OCI-LY3 (cell line): ENCODE measurements around the gene ZEB1.
A peak's percentile ranks its signal among the peaks of the same experiment; 100 is the strongest.

Experiments used
- H2AFZ ChIP-seq: fragments of 200-600, 300-600 bp; shearing (Covaris generic); 2 replicates; pipeline ENCODE4 v1.6.0; 2014; ENCODE audit warnings: antibody characterized with exemption, low read depth, low read length
- H3K27ac ChIP-seq: fragments of 200-600, 300-600 bp; sonication (generic); 2 replicates; pipeline ENCODE4 v1.5.1; 2014; ENCODE audit warnings: mild to moderate bottlenecking, low read length, moderate library complexity, mixed read lengths
- H3K27me3 ChIP-seq: fragments of 200-600, 300-600 bp; sonication (generic); 2 replicates; pipeline ENCODE4 v1.6.1; 2014; ENCODE audit warnings: low read depth, low read length, mixed read lengths
- H3K36me3 ChIP-seq: fragments of 200-600, 300-600 bp; sonication (generic); replicated peaks from 2 replicates; pipeline ENCODE3; 2014; ENCODE audit warnings: low read depth, low read length, mixed read lengths
- H3K4me1 ChIP-seq: fragments of 300-600, 200-600 bp; sonication (generic); 2 replicates; pipeline ENCODE4 v1.6.1; 2014; ENCODE audit warnings: low read length, mixed read lengths
- H3K4me2 ChIP-seq: fragments of 200-600, 300-600 bp; sonication (generic); 2 replicates; pipeline ENCODE4 v1.6.1; 2014; ENCODE audit warnings: low read length, mixed read lengths
- H3K4me3 ChIP-seq: fragments of 300-600, 200-600 bp; sonication (generic); 2 replicates; pipeline ENCODE4 v1.5.1; 2014; ENCODE audit warnings: antibody characterized with exemption, mild to moderate bottlenecking, low read length, moderate library complexity
- H3K79me2 ChIP-seq: fragments of 300-600, 200-600 bp; shearing (Covaris generic); 2 replicates; pipeline ENCODE4 v1.6.1; 2014; ENCODE audit warnings: mild to moderate bottlenecking, low read length, mixed read lengths
- H3K9ac ChIP-seq: fragments of 300-600, 200-600 bp; shearing (Covaris generic); 2 replicates; pipeline ENCODE4 v1.6.0; 2014; ENCODE audit warnings: mild to moderate bottlenecking, low read length, moderate library complexity
- H3K9me3 ChIP-seq: fragments of 200-600, 300-600 bp; shearing (Covaris generic); 2 replicates; pipeline ENCODE4 v1.6.1; 2014; ENCODE audit warnings: low read length, mixed read lengths; ENCODE audit not compliant: insufficient read depth
- H4K20me1 ChIP-seq: fragments of 200-600, 300-600 bp; sonication (generic); 2 replicates; pipeline ENCODE4 v1.6.1; 2016; ENCODE audit warnings: low read length, mixed read lengths; ENCODE audit not compliant: insufficient read depth
- EZH2phosphoT487 ChIP-seq: fragments of 200-600 bp; shearing (Covaris generic); IDR thresholded peaks from 2 replicates; pipeline ENCODE4 v1.6.1; 2018; ENCODE audit warnings: antibody characterized with exemption, mixed run types, low read depth
- TF ChIP-seq, protein P1 (sequence below): fragments of 200-600, 300-600 bp; sonication (generic); IDR thresholded peaks from 2 replicates; pipeline ENCODE4 v1.5.1; 2014; ENCODE audit warnings: antibody characterized with exemption, low read length, low read depth

Gene ZEB1

DNA sequence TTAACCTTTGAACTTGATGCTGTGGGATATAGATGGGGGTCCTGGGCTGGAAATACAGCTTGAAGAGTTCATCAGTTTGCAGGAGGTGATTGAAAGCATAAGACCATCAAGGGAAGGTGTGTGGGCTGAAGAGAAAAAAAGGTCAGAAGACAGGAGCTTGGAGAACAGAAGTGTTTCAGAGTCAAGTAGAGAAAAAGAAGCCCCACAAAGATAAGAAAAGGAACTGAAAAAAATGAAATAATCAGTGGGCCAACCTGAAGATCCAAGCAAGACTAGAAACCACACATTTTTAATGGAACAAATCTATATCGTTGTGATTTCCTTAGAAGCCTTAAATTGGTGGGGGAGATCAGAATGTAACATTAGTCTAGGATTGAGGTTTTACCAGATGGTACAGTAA, 22.5 kb downstream of the ZEB1 start:
- H3K79me2 ChIP-seq: peaks cover 99% of the 10 kb centered on the region
- peaks cover 85% of the 10 kb centered on the region for H4K20me1 ChIP-seq
- peaks cover 61% of the 10 kb centered on the region for H3K4me1 ChIP-seq
- H3K4me3 ChIP-seq: peak overlapping the region; percentile 20; the same call in 1 of the 2 replicates
- H3K9me3 ChIP-seq: no peaks in the 10 kb centered on the region
- no peaks in the 10 kb centered on the region for H3K36me3 ChIP-seq
- TF ChIP-seq EZH2phosphoT487: no peak
- TF ChIP-seq, protein P1, sequence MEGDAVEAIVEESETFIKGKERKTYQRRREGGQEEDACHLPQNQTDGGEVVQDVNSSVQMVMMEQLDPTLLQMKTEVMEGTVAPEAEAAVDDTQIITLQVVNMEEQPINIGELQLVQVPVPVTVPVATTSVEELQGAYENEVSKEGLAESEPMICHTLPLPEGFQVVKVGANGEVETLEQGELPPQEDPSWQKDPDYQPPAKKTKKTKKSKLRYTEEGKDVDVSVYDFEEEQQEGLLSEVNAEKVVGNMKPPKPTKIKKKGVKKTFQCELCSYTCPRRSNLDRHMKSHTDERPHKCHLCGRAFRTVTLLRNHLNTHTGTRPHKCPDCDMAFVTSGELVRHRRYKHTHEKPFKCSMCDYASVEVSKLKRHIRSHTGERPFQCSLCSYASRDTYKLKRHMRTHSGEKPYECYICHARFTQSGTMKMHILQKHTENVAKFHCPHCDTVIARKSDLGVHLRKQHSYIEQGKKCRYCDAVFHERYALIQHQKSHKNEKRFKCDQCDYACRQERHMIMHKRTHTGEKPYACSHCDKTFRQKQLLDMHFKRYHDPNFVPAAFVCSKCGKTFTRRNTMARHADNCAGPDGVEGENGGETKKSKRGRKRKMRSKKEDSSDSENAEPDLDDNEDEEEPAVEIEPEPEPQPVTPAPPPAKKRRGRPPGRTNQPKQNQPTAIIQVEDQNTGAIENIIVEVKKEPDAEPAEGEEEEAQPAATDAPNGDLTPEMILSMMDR: no peak
- H3K27me3 ChIP-seq: no peaks in the 10 kb centered on the region
- peak overlapping the region; percentile 33; the same call in 1 of the 2 replicates for H3K27ac ChIP-seq
- H2AFZ ChIP-seq: no peak overlapping the region
- H3K9ac ChIP-seq: no peak overlapping the region
- H3K4me2 ChIP-seq: peak overlapping the region; percentile 67

DNA sequence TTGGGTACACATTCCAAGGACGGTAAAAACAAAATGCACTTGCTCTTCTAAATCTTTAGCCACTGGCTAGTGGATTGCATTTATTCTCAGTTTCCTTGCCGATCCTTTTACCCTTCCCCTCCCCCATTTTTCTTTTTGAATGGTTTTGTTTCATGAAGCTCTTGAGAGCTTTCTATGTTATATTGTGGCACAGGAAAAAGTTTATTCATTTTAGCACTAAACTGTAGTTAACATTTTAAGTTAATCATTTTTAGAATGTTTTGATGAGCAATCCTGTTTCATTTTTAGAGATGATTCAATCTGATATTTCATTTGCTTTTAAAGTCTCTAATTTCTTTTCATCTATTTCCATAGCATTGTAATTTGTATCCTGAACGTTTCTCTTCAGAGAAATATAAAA, 24.0 kb downstream of the ZEB1 start:
- no peak for TF ChIP-seq EZH2phosphoT487
- TF ChIP-seq, protein P1: no peak
- peaks cover 100% of the 10 kb centered on the region for H3K79me2 ChIP-seq
- H3K27ac ChIP-seq: peak overlapping the region; percentile 3; the same call in 1 of the 2 replicates
- H3K4me2 ChIP-seq: peak overlapping the region; percentile 67
- H3K9me3 ChIP-seq: no peaks in the 10 kb centered on the region
- no peak overlapping the region for H3K9ac ChIP-seq
- H3K4me3 ChIP-seq: peak overlapping the region; percentile 37
- no peaks in the 10 kb centered on the region for H3K36me3 ChIP-seq
- H3K4me1 ChIP-seq: peaks cover 73% of the 10 kb centered on the region
- no peaks in the 10 kb centered on the region for H3K27me3 ChIP-seq
- H2AFZ ChIP-seq: no peak overlapping the region
- peaks cover 91% of the 10 kb centered on the region for H4K20me1 ChIP-seq

DNA sequence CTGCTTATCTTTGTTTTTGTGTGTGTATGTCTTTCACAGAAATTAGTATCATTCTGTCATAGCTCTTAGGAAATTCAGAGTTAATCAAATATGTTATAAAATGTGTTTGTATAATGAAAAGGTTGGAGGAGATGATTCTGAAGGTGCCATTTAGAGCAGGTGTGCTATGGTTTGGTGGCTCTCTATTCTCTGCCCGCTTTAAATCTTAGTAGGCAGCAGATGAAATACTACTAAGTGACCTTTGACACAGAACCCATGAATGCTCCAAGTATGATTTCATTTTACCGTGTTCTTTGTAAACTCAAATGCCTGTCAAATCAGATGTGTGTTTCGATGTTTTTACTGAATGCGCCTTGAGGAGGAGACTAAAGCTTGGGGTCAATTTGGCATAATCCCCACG, 24.5 kb downstream of the ZEB1 start:
- Histone ChIP-seq H3K27me3 (no peaks in the 10 kb centered on the region), H3K27ac (no peak overlapping the region), H3K4me2 (peak overlapping the region; percentile 67), H3K9ac (no peak overlapping the region), H3K4me3 (peak overlapping the region; percentile 37), H4K20me1 (peaks cover 91% of the 10 kb centered on the region), H3K36me3 (no peaks in the 10 kb centered on the region), H3K4me1 (peaks cover 79% of the 10 kb centered on the region), H3K79me2 (peaks cover 100% of the 10 kb centered on the region), H2AFZ (no peak overlapping the region), H3K9me3 (no peaks in the 10 kb centered on the region)
- TF ChIP-seq, protein P1: no peak
- TF ChIP-seq EZH2phosphoT487: no peak

DNA sequence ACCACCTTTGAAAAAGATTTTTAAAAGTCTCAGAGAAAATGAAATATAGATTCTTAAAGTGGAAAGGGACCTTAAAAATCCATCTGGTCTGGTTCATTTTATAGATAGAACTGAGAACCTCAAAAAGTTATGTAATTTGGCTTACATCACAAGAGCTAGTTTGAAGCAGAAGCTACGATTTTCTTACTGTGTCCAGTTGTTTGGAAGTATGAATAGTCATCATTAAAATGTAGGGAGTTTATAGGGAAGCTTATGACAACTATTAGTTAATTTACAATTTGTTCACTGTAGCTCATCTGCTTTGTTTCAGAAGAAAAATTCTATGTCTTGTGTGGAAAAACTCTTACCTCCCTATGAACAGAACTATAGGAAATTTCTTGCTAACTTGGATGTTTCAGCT, 26.9 kb downstream of the ZEB1 start:
- TF ChIP-seq, protein P1: no peak
- peaks cover 100% of the 10 kb centered on the region for H3K79me2 ChIP-seq
- H3K4me2 ChIP-seq: no peak overlapping the region
- no peaks in the 10 kb centered on the region for H3K36me3 ChIP-seq
- H2AFZ ChIP-seq: no peak overlapping the region
- no peak overlapping the region for H3K9ac ChIP-seq
- no peaks in the 10 kb centered on the region for H3K27me3 ChIP-seq
- H3K4me1 ChIP-seq: peaks cover 81% of the 10 kb centered on the region
- H3K4me3 ChIP-seq: no peak overlapping the region
- no peak overlapping the region for H3K27ac ChIP-seq
- no peaks in the 10 kb centered on the region for H3K9me3 ChIP-seq
- peaks cover 94% of the 10 kb centered on the region for H4K20me1 ChIP-seq
